Effector CD4-positive, alpha-beta T cell (primary cell): ENCODE results near the gene COL4A4.

Experiments used
- DNase-seq: peaks from one replicate; pipeline ENCODE4 v3.0.0-alpha.2; 2020

The COL4A4 gene

GRCh38 chr2:226978300-226978699 is 185.7 kb downstream of the COL4A4 start:
- no peak for DNase-seq

GRCh38 chr2:226977775-226978190 is 186.2 kb downstream of the COL4A4 start:
- no peak for DNase-seq

GRCh38 chr2:226973816-226974215 is 190.2 kb downstream of the COL4A4 start:
- DNase-seq = no peak

- no peak for DNase-seq
Observed at GRCh38 chr2:226971770-226972169, 192.2 kb downstream of the COL4A4 start.

GRCh38 chr2:226971084-226971483 is 192.9 kb downstream of the COL4A4 start:
- DNase-seq = no peak

GRCh38 chr2:226970362-226970761 is 193.6 kb downstream of the COL4A4 start:
- no peak for DNase-seq

- DNase-seq = no peak
Observed at GRCh38 chr2:226969417-226970080, 194.5 kb downstream of the COL4A4 start.

- DNase-seq = no peak
Observed at GRCh38 chr2:226965376-226965775, 198.6 kb downstream of the COL4A4 start.

GRCh38 chr2:226963528-226963927 is 200.5 kb downstream of the COL4A4 start:
- no peak for DNase-seq

GRCh38 chr2:226962176-226962773 is 201.7 kb downstream of the COL4A4 start:
- no peak for DNase-seq

GRCh38 chr2:226959418-226959817 is 204.6 kb downstream of the COL4A4 start:
- no peak for DNase-seq

GRCh38 chr2:226956659-226957058 is 207.3 kb downstream of the COL4A4 start:
- DNase-seq = no peak

- no peak for DNase-seq
Observed at GRCh38 chr2:226953826-226954225, 210.2 kb downstream of the COL4A4 start.

GRCh38 chr2:226953206-226953605 is 210.8 kb downstream of the COL4A4 start:
- DNase-seq = no peak
